Coronary artery (tissue), 2 donors: ENCODE results near the gene TRNT1.

Experiments
- DNase-seq: peaks from one replicate; pipeline ENCODE4 v3.0.0-alpha.2; 2017; ENCODE audit warnings: low spot score
- H3K27ac ChIP-seq, 2 donors: fragments of 200-600 bp; sonication (generic); one replicate each; pipeline ENCODE4 v1.5.1; 2016 to 2019
- H3K4me3 ChIP-seq: fragments of 200-600 bp; sonication (generic); 2 replicates; pipeline ENCODE4 v1.5.1; 2016; ENCODE audit warnings: mild to moderate bottlenecking, moderate library complexity
- CTCF ChIP-seq: fragments of 200-600 bp; sonication (generic); IDR thresholded peaks from one replicate; pipeline ENCODE4 v1.5.1; 2019; ENCODE audit warnings: antibody characterized with exemption

Gene TRNT1

DNA sequence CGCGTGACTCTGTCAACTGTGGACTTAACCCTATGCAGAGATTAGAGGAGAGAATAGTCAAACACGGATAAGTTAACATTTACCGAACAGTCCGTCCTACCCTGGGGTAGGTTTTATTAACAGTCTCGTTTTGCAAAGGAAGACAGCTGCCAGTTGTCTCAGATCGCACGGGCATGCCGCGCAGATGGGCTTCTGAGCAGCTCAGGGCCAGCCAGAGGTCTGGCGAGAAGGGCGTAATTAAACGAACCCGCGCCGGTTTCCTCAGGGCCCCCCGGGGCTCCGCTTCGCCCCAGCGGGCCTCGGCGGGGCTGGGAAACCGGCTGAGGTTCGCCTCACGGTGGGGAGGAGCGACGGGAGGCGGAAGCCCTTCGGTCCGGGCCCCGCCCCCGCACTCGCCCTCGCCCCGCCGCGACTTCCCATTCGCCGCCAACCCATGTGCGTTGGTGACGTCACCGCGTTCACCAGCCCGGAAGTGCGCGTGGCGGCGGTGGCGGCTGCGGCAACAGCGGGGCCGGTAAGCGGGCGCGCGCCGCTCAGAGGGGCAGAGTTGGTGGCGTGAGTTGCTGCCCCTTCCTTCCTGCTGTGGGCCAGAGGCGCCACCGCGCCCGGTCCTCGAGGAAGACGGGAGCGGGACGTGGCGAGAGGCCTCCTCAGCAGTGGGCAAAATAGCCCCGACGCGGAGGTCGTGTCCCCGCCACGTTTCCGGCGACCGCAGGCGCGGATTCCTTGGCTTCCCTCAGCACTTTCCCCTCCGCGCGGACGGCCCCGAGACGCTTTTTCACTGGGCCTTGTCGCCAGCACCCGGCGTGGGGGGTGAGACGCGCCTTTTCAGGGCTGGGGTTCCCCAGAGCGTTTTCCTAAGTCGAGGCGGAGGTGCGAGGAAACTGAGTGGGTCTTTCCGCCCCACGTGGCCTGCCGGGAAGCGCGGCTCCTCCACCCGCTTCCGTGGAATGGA lies at the start of gene TRNT1:
Gene TRNT1 (plus strand): TSS at position 464 of the 955 bp plus-strand sequence. CDS start 2,101 bp downstream, outside the sequence.
- H3K27ac ChIP-seq, result peak within 1 kb of the TSS; percentile 93 to 97
- TF ChIP-seq CTCF, result no peak
- peak within 1 kb of the TSS; percentile 99 for H3K4me3 ChIP-seq
- DNase-seq, result peak; percentile 93

- no peak for DNase-seq
- Histone ChIP-seq H3K27ac (no peak overlapping the region), H3K4me3 (no peak overlapping the region)
- no peak for TF ChIP-seq CTCF
Observed at GRCh38 chr3:3080309-3080708, 46.4 kb upstream of the TRNT1 start.

GRCh38 chr3:3081381-3082233 lies 45.1 kb upstream of the TRNT1 start:
- H3K4me3 ChIP-seq, result no peak overlapping the region
- H3K27ac ChIP-seq, result no peak overlapping the region
- DNase-seq, result no peak
- TF ChIP-seq CTCF, result no peak

DNA sequence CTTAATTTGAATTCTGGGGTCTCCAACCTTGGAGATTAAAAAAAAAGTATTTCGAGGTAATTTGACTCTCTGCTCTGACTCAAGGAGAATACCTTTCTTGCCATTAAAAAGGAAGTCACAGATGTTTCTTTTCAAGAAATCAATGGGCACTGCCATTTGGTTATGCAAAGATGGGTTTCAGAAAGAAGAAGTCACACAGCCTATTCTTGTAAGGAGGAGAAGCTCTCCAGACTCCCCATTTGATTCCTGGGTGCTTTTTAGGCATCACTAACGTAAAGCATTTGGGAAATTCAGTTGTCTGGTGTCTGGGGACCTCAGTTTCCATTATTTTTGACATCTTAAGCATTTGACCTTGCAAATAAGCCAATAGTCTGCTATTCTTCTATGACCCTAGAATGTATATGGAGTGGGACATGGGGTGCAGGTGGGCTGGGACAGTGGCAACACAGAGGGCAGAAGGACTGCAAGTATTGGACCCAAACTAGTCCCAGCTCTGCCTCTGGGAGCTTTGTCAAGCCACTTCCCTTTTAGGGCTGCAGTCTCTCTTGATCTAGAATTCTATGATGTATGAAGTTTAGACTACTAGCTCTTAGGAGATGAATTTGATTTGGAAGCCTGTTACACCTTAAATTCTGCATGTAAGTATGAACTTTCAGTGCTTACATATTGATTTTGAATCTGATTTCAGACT lies 44.4 kb upstream of the TRNT1 start:
- Histone ChIP-seq H3K27ac (no peak overlapping the region), H3K4me3 (no peak overlapping the region)
- TF ChIP-seq CTCF, result no peak
- no peak for DNase-seq

DNA sequence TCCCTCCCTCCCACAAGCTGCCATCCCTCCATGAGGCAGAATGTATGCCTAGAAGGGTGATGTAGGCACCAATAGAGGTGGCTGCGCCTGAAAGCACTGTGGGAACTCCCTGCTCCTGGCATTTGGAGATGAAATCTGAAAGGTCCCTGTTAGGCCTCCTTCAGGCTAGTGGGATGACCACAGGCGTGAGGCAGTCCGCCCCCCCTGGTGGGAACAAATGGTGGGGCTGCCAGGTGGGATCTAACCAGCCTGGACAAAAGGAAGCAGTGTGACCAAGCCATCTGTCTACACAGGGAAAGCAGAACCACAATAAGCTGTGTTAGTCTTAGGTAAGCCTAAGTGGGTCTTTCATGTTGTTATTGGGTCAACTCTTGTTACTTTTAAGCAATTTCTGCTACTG lies 41.9 kb upstream of the TRNT1 start:
- H3K4me3 ChIP-seq, result no peak overlapping the region
- no peak for TF ChIP-seq CTCF
- no peak overlapping the region for H3K27ac ChIP-seq
- DNase-seq, result no peak

DNA sequence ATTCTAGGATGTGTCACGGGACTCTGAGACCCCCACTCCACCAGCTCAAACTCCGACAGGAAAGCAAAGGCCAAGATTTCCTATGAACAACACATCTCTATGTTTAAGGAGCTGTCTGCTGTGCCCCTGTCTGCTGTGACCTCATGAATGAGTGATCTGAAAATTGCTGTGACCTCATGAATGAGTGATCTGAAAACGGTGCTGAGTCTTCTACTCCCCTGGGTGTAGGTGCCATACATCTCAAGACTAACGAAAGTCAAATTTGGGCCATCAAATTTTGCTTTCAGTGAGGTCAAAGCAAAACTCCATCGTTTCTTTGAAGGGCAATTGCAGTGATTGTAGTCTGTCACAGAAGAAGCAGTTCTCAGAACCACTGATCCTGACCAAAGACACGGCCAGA lies 41.0 kb upstream of the TRNT1 start:
- Histone ChIP-seq H3K27ac (no peak overlapping the region), H3K4me3 (no peak overlapping the region)
- no peak for DNase-seq
- no peak for TF ChIP-seq CTCF
